Suppressor macrophage treated with lipopolysaccharide for 1 hour (primary cell): Measurements from ENCODE around the gene KCNH1.

Experiments used
- DNase-seq, 3 donors: peaks; one replicate each; pipeline ENCODE4 v3.0.0-alpha.2; 2020 to 2022

KCNH1 gene, protein sequence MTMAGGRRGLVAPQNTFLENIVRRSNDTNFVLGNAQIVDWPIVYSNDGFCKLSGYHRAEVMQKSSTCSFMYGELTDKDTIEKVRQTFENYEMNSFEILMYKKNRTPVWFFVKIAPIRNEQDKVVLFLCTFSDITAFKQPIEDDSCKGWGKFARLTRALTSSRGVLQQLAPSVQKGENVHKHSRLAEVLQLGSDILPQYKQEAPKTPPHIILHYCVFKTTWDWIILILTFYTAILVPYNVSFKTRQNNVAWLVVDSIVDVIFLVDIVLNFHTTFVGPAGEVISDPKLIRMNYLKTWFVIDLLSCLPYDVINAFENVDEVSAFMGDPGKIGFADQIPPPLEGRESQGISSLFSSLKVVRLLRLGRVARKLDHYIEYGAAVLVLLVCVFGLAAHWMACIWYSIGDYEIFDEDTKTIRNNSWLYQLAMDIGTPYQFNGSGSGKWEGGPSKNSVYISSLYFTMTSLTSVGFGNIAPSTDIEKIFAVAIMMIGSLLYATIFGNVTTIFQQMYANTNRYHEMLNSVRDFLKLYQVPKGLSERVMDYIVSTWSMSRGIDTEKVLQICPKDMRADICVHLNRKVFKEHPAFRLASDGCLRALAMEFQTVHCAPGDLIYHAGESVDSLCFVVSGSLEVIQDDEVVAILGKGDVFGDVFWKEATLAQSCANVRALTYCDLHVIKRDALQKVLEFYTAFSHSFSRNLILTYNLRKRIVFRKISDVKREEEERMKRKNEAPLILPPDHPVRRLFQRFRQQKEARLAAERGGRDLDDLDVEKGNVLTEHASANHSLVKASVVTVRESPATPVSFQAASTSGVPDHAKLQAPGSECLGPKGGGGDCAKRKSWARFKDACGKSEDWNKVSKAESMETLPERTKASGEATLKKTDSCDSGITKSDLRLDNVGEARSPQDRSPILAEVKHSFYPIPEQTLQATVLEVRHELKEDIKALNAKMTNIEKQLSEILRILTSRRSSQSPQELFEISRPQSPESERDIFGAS

DNA sequence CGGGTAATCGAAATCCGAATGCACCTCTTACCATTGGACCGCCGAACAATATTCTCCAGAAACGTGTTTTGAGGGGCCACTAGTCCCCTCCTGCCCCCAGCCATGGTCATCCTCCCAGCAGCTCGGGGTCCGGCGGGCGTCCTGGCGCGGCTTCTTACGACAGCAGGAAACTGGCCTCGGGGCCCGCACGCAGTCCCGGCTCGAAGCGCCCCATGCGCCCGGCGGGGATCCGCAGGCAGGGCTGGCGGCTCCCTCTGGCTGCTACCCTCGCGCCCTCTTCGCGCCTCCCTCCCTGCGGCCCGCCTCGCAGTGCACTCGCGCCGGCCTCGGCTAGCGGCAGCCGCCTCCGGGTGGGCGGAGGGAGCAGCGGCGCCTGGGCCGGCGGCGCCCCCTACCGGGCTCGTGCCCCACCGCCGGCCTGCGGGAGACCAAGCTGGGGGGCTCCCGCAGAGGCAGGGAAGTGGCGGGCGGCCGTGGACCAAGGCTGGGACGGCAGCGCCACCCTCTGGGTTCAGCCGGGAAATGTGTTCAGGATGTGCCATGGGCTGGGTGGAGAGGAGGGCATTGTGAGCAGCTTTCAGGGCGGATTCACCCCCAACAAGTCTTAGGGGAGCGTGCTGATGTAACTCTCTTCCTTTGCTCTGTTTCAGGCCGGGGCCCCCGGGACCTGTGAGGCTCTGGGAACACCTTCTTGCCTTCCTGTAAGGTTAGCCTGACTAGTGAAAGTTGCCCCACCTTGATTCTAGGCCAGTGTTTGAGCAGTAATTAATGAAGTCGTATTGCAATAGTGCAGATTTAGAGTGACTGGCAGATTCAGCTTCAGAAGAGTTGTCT, at the start of gene KCNH1:
TSS of gene KCNH1 (minus strand) at position 313 of the 834 bp plus-strand sequence. CDS start at position 110, 203 bp downstream.
- peak; percentile 81 to 92 (median 83) for DNase-seq

DNA sequence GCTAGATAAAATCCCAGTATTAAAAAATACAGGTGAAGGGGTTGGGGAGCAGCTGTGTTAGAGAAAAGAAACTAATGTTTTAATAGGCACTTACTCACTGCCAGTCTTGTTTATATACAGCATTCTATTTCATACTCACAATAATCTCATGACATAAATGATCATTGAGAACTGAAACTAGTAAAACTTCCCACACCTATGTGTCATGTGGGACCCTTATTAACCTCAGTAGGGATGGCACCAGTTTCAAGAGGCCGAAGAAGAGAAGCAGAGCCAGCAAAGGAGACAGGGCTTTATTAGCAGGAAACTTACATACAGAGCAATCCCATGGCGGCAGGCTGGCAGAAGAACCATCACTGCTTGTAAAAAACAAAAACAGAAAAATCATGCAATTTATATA, 48.8 kb upstream of the KCNH1 start:
- DNase-seq = no peak

DNA sequence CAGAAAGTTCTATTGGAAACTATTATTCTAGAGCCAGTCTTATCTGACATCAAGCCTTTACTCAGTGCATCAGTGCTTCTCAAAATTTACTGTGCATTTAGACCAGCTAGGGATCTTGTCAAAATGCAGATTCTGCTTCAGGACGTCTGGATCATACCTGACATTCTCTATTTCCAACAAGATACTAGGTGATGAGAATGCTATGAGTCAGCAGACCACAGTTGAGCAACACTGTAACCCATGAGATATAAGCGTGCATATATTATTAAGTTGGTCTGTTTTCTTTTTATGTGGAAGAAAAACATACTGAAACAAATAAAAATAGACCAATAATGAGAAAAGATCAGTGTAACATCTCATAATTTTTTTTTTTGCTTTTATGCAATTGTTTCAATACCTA, 40.4 kb upstream of the KCNH1 start:
- DNase-seq = no peak

DNA sequence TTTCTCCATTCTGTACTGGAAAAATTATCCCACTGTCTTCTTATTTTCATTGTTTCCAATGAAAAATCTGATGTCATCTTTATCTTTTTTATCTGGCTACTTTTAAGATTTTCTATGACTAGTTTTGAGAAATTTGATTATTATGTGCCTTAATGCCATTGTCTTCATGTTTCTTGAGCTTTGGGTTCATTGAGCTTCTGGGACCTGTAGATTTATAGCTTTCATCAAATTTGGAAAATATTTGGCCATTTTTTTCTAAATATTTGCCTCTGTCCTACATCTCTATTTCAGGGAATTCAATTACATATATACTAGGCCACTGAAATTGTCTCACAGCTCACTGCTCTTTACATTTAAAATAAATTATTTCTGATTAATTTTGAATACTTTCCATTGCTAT, 38.7 kb upstream of the KCNH1 start:
- no peak for DNase-seq

DNA sequence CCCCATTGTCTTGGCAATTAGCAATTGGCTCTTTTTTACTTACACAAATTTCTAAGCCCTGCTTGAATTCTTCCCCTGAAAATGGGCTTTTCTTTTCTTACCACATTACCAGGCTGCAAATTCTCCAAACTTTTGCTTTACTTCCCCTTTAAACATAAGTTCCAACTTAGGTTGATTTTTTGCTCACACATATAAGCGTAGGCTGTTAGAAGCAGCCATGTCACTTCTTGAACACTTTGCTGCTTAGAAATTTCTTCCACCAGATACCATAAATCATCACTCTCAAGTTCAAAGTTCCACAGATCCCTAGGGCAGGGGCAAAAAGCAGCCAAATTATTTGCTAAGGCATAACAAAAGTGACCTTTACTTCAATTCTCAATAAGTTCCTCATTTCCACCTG, 35.4 kb upstream of the KCNH1 start:
- DNase-seq = no peak

DNA sequence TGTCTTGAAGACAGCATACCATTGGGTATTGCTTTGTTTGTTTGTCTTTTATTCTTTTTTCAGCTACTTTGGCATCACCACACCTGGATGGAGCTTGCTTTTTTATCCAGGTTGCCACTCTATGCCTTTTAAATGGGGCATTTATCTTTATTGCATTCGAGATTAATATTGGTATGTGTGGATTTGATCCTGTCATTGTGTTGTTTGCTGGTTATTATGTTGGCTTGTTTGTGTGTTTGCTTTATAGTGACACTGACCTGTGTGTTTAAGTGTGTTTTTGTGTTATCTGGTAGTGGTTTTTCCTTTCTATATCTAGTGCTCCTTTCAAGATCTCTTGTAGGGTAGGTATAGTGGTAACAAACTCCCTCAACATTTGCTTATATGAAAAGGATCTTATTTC, 24.9 kb upstream of the KCNH1 start:
- DNase-seq = no peak

DNA sequence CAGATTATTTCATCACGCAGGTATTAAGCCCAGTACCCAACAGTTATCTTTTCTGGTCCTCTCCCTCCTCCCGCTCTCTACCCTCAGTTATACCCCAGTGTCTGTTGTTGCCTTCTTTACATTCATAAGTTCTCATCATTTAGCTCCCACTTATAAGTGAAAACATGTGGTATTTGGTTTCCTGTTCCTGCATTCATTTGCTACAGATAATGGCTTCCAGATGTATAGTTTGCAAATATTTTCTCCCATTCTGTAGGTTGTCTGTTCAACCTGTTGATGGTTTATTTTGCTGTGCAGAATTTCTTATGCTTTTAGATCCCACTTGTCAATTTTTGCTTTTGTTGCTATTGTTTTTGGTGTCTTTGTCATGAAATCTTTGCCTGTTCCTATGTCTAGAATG, 21.1 kb upstream of the KCNH1 start:
- no peak for DNase-seq

DNA sequence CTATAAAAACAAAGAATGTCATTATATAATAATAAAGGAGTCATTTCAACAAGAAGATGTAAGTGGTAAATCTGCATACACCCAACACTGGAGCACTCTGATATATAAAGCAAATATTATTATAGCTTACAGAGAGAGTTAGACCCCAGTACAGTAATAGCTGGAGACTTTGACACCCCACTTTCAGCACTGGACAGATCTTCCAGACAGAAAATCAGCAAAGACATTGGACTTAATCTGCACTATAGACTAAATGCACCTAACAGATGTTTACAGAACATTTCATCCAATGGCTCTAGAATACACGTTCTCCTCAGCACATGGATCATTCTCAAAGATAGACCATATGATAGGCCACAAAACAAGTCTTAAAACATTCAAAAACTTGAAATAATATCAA, 20.0 kb upstream of the KCNH1 start:
- no peak for DNase-seq

DNA sequence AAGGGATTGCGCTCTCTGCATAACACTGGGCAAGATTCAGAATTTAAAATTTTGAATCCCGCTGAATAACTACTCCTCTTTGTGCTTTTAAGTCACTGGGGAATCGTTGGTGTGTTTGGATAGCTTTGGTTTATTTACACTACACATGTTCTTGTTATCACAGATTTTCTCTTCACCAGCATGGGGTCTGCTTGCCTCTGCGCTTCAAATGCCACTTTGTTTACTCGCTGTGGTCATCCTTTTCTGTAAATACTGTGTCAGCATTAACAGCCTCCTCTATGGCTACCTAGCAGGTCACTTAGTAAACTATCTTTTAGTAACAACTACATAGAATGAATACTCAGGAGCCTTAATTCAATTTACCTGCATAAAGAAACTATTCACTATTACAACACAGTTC, 14.4 kb upstream of the KCNH1 start:
- no peak for DNase-seq

DNA sequence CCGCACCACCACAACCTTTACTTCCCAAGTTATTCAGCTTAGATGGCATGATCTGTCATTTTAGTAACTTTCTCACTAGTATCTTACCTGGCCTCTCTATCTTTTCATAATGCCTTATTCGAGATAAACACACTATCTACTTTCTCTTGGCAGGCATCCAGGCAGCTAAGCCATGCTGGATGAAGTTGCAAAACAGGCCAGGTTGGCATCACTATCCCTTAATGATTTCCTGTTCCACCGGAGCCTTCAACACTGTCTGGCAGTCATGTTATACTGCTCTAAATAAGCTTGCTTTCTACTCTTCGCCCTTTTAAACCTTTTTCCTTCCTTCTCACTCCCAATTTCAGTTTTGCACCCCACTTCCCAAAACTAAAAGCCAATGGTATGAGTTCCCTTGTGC, 12.0 kb upstream of the KCNH1 start:
- no peak for DNase-seq

DNA sequence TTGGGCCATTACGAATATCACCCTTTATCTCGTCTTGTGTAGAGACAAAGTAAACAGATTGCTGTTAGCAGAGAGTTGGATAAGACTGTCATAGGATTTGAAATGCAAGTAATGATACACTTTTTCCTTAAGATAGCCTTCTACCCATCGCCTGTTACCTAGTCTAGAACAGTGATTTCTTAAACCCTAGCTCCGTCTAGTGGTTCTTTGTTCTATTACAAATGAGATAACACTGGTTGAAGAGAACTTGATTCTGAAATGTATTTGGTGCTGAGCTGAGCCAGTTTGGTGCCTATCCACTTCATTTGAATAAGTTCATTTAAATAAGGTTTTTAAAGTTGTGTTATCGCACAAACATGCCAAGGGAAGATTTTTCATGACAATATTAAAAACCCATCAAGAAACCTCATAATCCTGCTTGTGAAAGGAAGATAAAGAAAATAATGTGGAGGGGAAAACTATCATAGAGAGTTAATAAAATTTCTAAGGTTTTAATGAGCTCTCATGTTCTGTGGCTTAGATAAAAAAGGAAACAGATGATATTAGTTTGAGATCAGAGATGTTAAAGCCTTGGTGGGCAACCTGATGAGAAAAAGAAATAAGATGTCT, 1.5 kb upstream of the KCNH1 start:
- peak; percentile 38 to 48 (median 44) for DNase-seq

DNA sequence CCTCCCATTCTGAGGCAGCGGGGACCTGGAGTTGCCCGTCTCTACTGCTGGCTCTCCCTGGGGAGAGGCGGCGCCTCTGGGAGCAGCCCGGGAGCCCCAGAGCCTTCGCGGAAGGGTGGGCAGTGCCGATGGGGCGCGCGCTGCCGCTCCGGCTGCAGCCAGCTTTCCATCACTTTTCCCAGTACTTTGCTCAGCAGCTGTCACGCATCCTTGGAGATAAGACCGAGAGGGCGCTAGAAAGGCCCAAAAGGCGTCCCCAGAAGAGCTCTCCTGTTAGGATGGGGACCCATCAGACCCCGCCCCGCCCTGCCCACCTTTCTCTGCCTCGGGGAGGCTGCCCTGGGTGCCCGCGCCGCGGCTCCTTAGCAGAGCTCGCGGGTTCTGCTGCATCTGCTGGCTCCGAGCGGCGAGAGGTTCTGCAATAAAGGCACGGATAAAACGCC, 534 bp downstream of the KCNH1 start:
- peak in 1 of 3 donors; percentile 10 for DNase-seq

DNA sequence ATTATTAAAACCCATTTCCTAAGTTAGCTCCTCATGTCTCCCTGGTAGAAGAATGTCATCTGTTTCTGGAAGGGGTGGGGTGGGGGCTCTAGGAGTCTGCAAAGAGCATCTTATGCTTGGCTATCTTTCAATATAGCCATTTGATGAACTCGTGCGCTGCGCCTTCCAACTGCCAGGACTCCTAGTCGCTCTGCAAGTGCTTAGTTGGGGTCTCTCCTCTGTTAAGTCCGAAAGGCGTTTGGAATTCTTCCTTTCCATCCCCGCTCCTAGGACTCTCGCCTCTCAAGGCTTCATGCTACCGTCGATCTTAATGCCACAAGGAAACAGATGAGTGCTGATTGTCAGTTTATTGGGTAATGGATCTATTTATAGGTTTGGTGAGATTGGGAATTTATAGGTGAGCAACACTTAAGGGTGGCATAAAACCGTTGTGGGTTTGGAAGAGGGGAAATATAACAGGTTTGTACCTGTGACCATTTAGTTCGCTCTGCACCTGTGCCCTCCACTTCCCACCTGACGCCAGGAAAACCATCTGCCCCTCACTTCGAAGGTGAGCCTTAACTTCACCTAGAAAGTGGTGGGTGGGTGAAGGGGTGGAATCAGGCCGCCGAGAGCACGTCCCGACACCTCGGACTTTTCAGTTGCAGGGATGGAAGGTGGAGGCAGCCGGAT, 1.1 kb downstream of the KCNH1 start:
- DNase-seq = no peak

DNA sequence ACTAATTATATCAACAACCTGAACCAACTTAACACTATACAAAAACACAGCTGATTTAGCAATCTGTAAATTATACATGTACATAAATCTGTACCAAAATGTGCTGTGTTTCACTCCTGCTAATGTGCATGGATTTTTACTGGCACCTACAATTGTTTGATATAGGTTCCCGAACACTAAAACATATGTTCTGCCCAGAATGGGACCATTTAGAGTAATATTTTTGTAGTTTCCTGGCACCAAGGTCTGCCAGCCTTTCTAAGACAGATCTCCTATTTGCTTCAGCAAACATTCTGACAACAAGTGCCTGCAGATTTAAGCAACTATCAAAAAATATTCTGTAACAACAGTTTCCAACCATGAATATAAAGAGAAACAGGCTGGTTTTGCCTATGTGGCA, 4.2 kb downstream of the KCNH1 start:
- no peak for DNase-seq

DNA sequence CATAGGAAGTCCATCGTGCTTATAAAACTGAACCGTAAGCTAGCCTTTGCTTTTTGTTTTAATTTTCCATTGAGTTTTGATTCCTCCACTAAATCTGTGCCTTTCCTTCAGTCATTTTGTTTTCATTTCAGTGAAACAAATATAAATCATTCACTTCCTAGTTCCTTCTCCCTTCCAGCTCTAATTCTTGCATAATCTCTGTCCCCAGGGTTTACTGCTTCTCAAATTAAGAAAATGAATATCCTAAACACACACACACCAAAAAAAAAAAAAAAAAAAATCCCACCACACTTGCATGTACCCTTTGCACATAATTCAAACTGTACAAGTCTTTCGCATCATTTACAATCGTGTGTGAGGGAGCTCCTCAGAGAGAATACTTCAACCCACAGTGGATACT, 6.8 kb downstream of the KCNH1 start:
- DNase-seq = no peak

DNA sequence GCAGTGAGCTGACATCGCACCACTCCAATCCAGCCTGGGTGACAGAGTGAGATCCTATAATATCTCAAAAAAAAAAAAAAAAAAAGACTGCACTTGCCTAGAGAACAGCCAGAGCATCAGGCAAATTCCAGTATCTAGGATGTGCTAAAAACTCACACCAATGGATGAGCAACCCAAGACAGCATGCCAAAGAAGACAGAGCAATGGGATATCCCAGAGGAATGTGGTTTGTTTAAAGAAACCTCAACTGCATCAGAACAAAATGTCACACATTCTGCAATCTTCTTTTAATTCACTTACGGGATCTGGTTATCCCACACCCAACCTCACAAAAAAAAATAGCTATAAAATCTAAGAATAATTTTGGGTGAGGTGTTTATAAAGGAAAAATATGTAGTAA, 7.3 kb downstream of the KCNH1 start:
- no peak for DNase-seq

DNA sequence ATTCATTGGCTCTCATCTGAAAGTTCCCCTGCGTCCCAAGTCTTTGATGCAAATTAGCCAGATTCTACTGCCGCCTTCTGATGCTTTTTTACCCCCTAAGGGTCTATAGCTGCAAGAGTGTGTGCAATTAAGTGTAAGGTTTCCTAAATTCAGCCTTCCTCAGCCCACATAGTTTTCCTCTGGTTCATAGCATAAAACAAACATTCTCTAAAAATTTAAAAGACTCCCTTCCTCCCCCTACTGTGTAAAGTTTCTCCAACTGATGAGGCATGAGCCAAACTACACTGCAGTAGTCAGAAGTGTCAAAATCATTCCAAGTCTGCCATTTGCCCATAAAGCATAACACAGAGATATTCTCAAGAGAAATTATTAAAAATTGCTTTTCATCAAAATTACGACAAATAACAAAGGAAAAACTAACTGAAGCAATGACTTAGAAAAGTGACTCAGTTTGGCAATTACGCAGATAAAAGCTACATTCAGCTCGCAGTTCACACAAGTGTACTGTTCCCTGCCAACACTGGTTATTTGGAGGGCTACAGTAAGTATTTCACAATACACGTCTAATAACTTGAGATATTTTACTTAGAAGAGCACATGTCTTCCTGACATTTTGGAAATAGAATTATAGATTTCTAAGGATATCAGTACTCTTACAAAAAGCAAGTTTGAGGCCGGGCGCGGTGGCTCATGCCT, 15.4 kb downstream of the KCNH1 start:
- DNase-seq = no peak

DNA sequence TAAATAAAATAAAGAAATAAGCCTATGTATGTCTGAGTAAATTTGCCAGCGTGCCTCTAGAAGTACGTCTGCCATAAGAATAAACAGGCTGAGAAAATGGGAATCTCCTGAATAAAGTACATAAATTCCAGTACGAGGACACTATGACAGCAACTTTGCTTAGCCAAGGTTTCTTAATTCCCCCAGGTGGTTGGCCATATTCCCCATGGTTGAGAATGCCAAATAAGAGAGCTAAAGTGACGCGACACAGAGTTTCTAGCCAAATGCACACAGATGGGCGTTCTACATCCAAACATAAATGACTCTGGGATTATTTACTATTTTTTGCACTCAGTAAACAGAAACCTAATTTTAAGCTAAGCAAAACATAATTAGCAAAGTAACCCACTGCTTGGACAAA, 19.5 kb downstream of the KCNH1 start:
- DNase-seq = no peak

DNA sequence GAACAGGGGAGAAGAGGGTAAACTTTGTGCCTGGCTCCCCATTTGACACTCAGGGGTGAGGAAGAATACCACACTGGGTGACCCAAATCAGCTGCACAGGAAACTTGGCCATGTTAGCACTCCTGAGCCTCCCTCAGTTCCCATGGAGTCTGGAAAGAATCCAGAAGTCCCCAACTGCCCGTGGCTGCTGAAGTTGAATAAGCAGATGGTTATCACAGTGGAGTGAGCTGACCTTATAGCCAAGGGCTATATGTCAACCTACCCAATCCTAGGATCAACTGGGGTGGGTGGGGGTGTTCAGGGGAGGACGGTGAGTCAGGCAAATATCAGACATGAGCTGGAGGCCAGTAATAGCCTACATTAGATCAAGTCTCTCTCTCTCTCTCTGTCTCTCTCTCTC, 20.4 kb downstream of the KCNH1 start:
- no peak for DNase-seq

DNA sequence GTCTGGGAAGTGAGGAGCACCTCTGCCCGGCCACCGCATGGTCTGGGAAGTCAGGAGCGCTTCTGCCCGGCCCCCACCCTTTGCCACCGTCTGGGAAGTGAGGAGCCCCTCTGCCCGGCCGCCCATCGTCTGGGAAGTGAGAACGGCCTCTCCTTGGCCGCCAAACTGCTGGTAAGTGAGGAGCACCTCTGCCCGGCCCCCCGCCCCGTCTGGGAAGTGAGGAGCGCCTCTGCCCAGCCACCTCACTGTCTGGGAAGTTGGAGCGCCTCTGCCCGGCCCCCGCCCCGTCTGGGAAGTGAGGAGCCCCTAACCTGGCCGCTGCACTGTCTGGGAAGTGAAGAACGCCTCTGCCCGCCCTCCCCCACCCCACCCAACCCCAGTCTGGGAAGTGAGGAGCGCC, 22.6 kb downstream of the KCNH1 start:
- no peak for DNase-seq

DNA sequence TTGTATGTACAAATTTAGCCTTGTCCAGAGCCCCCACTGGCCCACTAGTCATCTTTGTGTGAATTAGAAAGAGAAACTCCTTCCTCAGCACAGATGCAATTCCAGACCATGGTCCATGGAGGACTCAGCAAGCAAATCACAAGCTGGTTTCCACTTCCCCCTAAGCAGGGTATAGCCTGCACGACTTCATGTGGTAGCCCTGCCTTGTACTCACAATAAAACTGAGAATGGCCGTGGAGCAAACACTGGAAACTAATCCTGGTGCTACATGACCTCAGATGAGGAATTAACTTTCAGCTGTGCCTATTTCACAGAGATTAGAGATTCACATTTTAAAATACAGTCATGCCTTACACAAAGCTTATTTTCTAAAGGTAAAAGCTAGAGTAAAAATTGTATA, 32.5 kb downstream of the KCNH1 start:
- no peak for DNase-seq
